Breast epithelium (tissue), 3 donors: ENCODE measurements around the gene GCN1.

Source experiments
- POLR2AphosphoS5 ChIP-seq, 3 donors: sonication (generic); formaldehyde crosslinking; IDR thresholded peaks; one replicate each; pipeline ENCODE4 v1.6.1; 2017; ENCODE audit warnings: antibody characterized with exemption in 3 of 3
- TF ChIP-seq, protein P1 (sequence below), 3 donors: fragments of 450-650 bp; IDR thresholded peaks; one replicate each; pipeline ENCODE4 v1.5.1; 2016 to 2017; ENCODE audit warnings: antibody characterized with exemption in 3 of 3, mild to moderate bottlenecking in 3 of 3, moderate library complexity in 3 of 3

DNA sequence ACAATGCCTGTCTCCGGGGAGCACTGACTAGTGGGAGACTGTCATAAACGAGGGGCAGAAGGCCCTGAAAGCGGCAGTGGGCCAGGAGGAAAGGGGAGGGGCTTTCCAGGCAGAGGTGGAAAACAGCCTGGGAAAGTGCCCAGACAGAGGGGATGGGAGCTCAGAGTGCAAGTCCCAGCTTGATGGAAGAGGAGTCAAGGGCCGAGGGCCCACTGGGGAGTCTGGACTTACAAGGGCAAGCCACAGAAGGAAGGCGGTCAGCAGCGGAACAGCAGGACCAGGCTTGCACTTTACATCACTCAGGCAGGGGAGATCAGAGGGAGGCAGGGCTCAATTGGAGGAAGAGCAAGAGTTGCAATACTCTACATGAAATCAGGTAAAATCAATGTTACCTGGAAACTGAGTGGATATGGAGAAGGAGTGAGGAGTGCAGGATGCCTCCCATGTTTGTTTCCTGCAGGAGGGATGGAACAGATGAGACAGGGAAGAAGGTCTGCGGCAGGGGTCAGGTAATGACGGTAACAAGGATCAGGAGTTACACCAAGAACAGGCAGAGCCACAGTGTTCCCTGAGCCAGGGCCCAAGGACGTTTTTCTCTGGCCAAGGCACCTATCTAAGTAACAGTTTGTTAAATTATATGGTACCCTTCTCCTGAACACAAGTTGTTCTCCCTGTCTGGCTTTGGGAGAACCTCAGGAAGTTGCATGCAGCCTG, 47.2 kb upstream of the GCN1 start:
- TF ChIP-seq, protein P1, sequence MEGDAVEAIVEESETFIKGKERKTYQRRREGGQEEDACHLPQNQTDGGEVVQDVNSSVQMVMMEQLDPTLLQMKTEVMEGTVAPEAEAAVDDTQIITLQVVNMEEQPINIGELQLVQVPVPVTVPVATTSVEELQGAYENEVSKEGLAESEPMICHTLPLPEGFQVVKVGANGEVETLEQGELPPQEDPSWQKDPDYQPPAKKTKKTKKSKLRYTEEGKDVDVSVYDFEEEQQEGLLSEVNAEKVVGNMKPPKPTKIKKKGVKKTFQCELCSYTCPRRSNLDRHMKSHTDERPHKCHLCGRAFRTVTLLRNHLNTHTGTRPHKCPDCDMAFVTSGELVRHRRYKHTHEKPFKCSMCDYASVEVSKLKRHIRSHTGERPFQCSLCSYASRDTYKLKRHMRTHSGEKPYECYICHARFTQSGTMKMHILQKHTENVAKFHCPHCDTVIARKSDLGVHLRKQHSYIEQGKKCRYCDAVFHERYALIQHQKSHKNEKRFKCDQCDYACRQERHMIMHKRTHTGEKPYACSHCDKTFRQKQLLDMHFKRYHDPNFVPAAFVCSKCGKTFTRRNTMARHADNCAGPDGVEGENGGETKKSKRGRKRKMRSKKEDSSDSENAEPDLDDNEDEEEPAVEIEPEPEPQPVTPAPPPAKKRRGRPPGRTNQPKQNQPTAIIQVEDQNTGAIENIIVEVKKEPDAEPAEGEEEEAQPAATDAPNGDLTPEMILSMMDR (IDR thresholded peaks at IDR 0.05), result no peak
- TF ChIP-seq POLR2AphosphoS5 (IDR thresholded peaks at IDR 0.05), result no peak
